ENCODE results near the gene SEC14L6.
"Not testable (repeated sequence)": the region's sequence is repeated elsewhere in the genome, so short reads cannot be mapped to it uniquely, and the experiment has no call there.

SEC14L6 gene

DNA sequence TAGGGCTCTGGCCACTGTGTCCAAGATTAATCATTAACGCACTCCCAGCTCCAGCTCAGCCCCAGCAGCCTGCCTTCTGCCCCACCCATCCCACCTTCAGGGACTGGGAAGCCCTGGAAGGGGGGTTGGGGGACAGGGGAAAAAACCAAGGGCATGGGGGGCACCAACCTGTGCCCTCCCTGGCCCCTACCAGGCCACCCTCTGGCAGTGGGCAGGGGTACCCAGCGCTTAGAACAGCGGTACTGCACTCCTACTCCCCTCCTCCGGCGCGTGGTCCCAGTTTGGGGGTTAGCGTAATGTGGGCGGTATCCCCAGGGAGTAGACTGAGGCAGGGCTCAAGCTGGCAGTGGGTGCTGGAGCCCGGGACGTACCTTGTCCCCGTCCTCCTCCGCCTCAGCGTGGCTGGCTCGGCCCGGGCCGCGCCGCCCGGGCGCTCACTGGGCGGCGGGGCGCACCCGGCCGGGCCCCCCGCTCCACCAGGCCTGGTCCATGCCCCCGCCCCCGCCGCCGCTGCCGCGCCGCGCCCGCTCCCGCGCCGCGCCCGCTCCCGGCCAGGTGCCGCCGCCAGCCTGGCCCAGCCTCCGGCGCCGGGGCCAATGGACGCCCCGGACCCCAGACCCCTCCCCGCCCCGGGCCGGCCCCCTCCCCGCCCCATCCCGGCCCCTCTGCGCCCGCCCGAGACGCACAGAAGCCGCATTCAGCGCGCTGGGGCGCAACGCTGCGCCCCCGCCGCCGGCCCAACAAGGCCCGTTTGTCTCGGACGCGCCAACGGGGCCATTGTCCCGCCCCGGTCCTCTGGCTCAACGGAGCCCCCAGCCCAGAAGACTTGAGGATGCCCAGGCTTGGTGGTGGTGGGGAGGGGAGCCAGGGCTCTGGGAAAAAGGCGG lies 27.8 kb upstream of the SEC14L6 start, which contains the start of gene GAL3ST1:
GAL3ST1 (minus strand) TSS at position 571 of the 887 bp plus-strand sequence. CDS start 17,273 bp downstream, outside the sequence.
- H3K4me3 ChIP-seq (ENCODE audit: control insufficient read depth, low read depth, low read length) = no peak within 1 kb of the TSS
- DNase-seq (ENCODE audit: low read depth) = no peak

DNA sequence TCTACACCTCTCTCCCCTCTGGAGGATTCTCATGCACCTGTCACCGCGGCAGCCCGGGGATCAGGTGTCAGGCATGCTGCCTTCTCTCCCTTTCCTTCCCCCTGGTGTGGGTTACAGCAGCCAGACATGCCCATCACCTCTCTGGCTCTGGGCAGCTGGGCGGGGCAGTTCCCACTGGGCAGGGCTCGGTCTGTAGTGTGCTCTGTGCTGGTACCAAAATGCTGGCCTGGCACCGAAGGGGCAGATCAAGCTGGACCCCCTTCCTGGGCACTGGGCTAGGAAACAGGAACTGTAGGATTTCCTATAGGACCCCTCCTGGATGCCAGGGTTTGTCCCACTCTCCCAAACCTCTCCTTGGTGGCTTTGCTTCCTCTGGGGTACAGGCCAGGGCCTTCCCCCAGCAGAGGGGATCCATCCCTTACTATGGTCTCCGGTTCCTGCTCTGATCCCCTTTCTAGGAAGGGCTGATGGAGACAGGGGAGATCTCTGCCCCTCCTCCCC lies 27.1 kb upstream of the SEC14L6 start:
- DNase-seq (ENCODE audit: low read depth) = no peak
- no peak overlapping the region for H3K4me3 ChIP-seq (ENCODE audit: control insufficient read depth, low read depth, low read length)

More for the DNA sequence above, 27.8 kb upstream of the SEC14L6 start, which contains the start of gene GAL3ST1:
- TF ChIP-seq, protein P1, sequence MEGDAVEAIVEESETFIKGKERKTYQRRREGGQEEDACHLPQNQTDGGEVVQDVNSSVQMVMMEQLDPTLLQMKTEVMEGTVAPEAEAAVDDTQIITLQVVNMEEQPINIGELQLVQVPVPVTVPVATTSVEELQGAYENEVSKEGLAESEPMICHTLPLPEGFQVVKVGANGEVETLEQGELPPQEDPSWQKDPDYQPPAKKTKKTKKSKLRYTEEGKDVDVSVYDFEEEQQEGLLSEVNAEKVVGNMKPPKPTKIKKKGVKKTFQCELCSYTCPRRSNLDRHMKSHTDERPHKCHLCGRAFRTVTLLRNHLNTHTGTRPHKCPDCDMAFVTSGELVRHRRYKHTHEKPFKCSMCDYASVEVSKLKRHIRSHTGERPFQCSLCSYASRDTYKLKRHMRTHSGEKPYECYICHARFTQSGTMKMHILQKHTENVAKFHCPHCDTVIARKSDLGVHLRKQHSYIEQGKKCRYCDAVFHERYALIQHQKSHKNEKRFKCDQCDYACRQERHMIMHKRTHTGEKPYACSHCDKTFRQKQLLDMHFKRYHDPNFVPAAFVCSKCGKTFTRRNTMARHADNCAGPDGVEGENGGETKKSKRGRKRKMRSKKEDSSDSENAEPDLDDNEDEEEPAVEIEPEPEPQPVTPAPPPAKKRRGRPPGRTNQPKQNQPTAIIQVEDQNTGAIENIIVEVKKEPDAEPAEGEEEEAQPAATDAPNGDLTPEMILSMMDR (IDR thresholded peaks at IDR 0.05; ENCODE audit: control insufficient read depth, insufficient read depth, low read depth, low read length, missing control alignments) = no peak

DNA sequence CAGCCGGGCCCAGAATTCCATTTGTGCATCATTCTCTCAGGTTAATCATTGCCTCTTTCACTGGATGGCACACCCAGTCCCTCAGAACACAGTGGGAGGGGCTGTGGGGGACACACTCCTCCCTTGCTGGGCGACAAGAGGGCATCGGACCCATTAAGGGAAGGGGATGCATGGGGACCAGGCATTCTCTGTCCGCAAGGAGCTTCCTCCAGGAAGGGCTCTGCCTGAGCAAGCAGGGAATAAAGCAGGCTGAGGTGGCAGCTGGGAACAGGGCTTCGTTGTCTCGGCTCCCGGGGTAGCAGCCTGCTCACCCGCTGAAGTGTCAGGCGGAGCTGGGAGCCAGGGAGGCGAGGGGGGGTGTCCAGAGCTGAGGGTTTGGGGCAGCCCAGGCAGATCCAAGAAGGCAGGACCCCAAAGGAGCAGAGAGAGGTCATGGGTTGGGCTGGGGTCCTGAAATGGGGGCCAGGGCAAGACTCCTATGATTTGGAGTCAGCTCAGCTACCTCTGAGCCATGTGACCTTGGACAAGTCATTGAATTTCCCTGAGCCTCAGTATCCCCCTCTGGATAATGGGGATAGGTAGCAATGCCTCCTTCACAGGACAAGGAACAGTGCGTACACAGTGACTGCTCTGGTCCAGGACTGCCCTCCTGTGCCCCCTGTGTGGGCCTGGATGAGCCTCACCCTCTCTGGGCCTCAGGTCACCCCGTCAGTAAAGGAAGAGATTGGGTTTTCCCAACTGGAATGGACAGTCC lies 26.5 kb upstream of the SEC14L6 start:
- TF ChIP-seq, protein P1 (IDR thresholded peaks at IDR 0.05; ENCODE audit: control insufficient read depth, insufficient read depth, low read depth, low read length, missing control alignments) = no peak
- no peak overlapping the region for H3K4me3 ChIP-seq (ENCODE audit: control insufficient read depth, low read depth, low read length)
- DNase-seq (ENCODE audit: low read depth) = no peak

More for the DNA sequence above, 27.1 kb upstream of the SEC14L6 start:
- TF ChIP-seq, protein P1 (IDR thresholded peaks at IDR 0.05; ENCODE audit: control insufficient read depth, insufficient read depth, low read depth, low read length, missing control alignments) = no peak

DNA sequence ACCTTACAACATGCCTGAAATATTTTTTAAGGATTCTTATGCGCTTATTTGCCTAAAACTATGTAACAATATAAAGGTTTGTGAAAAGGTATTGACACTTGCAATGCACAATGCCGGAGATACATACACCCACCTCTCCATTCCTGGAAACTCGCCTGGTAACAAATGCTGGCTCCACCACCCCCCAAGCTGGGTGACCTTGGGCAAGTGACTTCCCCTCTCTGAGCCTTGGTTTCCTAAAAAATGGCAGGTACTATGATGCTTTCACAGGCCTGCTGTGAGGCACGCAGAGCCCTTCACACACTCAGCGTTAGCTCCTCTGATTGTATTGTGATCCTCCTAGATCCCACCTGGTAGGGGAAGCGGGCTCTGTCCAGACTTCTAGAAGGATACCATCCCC lies 25.7 kb upstream of the SEC14L6 start:
- DNase-seq (ENCODE audit: low read depth) = no peak
- no peak overlapping the region for H3K4me3 ChIP-seq (ENCODE audit: control insufficient read depth, low read depth, low read length)
- TF ChIP-seq, protein P1 (IDR thresholded peaks at IDR 0.05; ENCODE audit: control insufficient read depth, insufficient read depth, low read depth, low read length, missing control alignments) = no peak

DNA sequence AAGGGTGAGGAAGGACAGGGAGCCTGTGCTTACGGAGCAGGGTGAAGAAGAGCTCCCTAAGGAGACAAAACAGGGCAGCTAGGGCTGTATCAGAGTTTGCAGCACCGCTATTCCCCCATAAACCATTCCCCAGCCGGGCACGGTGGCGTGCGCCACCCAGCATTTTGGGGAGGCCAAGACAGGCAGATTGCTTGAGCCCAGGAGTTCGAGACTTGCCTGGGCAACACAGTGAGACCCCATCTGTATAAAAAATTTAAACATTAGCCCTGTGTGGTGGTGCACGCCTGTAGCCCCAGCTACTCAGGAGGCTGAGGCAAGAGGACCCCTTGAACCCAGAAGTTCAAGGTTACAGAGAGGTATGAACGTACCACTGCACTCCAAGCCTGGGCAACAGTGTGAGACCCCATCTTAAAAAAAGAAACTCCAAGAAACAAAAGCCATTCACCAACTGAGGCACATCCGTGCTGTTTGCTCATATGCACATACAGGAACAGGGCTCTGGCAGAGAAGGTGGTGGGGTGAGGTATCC lies 23.2 kb upstream of the SEC14L6 start:
- no peak for DNase-seq (ENCODE audit: low read depth)
- TF ChIP-seq, protein P1 (IDR thresholded peaks at IDR 0.05; ENCODE audit: control insufficient read depth, insufficient read depth, low read depth, low read length, missing control alignments) = no peak
- no peak overlapping the region for H3K4me3 ChIP-seq (ENCODE audit: control insufficient read depth, low read depth, low read length)

DNA sequence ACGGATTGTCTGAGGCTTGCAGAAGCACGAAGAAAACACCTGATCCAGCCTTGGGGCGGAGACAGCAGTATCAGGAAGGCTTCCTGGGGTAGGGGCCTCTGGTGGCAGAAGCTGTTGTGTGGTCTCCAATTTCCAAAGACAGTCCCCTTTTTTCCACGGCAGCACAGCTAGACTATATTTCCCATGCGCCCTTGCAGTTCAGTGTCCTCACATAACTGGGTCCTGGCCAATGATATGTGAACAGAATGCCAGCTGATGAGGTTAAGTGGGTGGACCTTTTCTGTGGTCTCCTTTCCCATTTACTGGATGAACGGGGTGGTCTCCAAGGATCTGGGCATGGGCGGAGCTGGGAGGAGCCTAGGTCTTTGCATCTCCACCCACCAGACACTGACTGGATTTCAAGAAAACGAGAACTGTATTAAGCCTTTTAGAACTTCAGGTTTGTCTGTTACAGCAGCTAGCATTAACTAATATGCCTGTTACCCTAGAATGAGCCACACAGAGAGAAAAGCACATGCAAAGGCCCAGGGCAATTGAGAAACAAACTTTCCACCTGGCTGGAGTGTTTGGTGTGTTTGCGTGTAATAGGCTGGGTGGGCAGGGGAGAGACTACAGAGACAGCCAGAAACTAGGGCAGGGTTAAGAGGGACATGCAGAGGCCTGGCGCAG lies 21.7 kb upstream of the SEC14L6 start:
- no peak for DNase-seq (ENCODE audit: low read depth)
- TF ChIP-seq, protein P1 (IDR thresholded peaks at IDR 0.05; ENCODE audit: control insufficient read depth, insufficient read depth, low read depth, low read length, missing control alignments) = no peak
- H3K4me3 ChIP-seq (ENCODE audit: control insufficient read depth, low read depth, low read length) = no peak overlapping the region

DNA sequence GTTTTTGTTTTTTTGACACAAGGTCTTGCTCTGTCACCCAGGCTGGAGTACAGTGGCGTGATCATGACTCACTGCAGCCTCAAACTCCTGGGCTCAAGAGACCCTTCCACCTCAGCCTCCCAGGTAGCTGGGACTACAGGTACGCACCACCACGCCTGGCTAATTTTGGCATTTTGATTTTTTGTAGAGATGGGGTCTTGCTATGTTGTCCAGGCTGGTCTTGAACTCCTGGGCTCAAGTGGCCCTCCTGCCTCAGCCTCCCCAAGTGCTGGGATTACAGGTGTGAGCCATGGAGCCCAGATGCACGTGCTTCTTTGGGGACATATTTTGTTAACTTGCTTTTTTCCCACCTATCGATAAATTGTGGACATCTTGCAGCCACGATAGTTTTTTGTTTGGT lies 20.7 kb upstream of the SEC14L6 start:
- not testable (repeated sequence) for H3K4me3 ChIP-seq (ENCODE audit: control insufficient read depth, low read depth, low read length); DNase-seq (ENCODE audit: low read depth)
